HG03139 (cell line): Measurements from ENCODE around the gene CXCR6.

Source experiments
- ATAC-seq: cut with Tn5 transposase; IDR thresholded peaks from one replicate; pipeline ENCODE4 v1.9.1; 2021; ENCODE audit not compliant: unreplicated experiment

Gene CXCR6

DNA sequence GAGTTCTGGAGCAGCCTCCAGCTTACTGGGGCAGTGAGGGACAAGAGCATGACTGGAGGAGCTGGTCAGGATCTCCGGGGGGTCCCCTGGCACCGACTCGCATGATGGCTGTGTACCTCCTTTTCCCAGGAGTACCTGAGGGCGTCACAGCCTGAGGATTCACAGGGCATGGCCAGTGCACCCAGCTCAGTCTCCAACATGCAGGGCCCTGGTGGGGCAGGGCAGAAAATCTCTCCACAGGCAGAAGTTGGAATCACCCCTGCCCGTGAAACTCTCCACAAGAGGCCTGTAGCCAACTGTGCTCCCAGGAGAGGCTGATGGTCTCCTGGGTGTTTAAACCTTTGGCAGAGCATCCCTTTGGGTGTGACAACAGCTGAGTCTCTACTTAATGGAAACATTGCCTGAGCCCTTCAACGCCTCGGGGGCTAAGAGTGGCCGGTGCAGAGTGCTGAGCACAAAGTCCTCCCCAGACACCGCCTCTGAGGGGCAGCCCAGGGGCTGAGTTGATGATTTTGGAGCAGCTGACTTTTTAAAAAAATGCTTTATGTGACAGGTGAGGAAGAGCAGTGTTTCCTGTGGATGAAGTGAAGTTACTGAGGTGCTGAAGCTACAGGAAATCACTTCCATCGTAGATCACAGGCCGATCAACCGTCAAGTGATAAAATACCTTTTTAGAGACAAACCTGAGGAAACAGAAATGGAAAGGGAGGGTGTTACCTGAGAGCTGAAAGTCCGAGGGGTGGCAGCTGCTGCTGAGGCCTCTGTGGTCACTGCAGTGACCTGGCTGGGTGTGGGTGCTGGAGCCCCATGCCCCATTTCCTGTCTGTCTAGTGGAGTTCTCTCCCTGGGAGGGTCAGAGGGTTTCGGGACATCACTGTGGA is 21.9 kb upstream of the CXCR6 start:
- ATAC-seq, result no peak

DNA sequence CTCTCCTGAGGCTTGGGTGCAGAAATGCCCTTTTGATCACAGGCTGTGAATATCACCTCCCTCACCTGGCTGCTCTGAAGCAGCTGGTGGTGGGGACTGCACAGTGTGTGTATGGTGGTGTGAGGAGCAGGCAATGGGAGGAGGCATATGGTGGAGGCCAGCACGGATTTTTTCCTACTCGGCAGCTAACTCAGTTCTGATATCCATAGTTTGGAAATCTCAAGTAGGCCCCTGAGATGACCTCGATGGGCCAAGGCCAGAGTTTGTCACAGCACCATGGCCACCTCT is 21.3 kb upstream of the CXCR6 start:
- no peak for ATAC-seq

DNA sequence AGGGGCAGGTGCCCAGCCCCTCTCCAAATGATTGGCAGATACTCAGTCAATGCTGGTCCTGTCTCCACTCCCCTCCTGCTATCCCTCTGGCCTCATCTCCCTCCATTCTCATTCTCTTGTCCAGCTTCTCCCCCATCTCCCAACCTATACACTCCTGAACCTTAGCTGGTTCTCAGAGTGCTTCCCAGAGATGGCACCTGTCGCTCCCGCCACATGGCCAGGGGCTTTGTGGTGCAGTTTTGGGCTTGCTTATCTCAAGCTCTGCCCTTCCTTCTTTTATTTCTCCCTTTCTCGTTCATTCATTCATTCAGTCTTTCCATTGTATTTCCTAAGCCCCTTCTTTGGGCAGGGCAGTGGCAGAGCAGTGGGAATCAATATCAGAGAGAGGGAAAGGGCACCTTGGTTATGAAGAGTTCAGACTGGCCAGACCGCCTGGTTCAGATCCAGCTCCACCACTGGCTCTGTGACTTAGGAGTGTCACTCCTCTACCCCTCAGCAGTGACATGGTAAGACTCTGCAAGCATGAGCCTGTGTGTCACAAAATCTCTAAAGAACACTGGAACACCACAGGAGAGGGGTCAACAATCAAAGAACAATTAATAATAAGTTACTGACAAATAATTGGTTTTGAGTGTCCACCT is 20.2 kb upstream of the CXCR6 start:
- ATAC-seq, result no peak

DNA sequence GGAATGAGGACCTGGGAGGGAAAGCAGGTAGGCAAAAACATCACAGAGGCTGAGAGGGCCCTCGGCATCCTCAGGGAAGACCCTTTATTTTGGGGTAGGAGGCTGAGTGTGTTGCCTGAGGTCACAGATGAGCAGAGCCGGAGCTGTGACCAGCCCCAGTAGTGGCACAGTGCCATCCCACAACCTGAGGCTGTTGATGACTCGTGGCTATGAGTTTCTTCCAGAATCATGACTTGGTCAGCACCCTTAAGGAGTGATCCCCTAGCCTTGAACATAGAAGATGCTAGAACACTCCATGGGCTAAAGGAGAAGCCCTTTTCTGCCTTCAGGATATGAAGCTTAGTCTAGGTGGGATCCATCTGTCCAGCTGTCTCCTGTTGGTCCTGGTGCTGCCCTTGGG is 19.5 kb upstream of the CXCR6 start:
- ATAC-seq, result no peak

DNA sequence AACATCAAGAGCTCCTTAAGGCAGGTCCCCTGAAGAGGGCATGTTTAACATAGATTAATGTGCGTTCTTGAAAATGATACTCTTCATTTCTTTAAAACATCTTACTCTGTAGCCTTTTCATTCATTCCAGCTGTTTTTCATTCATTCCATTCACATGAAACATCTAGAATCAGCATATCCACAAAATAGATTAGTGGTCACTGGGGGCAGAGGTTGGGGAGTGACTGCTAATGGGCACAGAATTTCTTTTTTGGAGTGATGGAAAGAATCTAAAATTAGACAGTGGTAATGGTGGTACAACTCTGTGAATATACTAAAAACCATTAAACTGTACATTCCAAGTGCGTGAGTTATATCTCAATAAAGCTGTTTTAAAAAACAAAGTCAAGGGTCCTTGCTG is 15.4 kb upstream of the CXCR6 start:
- ATAC-seq, result no peak

DNA sequence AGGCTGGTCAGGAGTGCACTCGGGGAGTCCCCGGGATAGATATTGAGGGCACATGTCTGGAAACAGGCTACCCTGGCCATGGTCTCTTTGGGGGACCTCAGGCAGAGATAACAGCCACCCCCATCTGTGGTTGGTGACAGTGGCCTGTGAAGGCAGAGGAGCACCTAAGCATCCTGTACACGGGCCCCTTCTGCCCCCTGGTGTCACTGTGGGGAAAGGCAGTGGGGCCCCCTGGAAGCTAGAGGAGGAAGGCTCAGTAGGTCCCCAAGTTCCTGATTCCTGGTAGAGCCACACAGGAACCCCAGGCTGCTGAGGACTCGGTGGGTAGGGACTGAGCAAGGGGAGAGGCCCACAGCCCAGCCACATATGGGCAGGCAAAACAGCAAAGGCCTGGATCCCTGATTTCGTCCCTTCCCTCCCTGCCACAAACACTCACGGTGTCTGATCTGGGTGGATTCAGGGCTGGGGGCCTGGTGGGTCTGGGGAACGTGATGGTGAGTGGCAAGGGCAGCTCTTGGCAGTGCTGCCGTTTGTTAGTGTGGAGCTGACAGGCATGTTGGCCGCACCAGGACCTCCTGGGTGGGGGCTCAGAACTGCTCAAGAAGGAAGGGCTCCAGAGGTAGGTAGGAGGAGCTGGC is 14.1 kb upstream of the CXCR6 start:
- ATAC-seq, result no peak

DNA sequence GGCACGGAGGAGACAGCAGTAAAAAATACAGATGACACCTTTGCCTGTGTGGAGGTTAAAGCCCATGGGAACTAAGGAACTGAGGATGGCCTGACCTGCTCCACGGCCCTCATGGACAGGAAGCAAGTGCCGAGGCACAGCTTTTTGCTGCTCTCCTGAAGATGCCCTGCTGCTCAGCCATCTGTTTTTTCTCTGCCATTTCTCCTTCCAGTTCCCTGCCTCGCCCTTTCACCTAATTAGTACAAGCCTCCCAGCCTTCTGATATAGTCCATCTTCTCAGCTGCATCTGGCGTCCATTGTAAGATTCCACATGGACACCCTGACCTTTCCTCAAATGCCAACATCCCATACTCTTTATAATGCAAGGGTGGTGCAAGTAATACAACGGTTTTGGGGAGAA is 11.8 kb upstream of the CXCR6 start:
- no peak for ATAC-seq

DNA sequence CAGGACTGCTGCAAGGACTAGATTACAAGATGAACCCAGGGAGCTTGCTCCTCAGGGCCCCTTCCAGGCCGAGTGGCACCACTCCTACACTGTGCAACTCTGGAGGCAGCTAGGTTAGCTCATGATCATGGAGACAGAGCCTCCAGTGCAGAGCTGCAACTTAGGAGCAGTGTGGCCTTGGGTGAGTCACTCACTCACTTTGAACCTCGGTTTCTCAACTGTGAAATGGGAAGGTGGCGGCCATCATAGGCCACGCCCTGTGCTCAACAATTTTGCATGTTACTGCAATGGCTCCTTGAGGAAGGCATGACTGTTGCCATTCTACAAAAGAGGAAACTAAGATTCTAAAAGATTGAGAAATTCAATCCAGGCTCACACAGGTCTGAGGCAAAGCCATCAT is 11.2 kb upstream of the CXCR6 start:
- no peak for ATAC-seq

DNA sequence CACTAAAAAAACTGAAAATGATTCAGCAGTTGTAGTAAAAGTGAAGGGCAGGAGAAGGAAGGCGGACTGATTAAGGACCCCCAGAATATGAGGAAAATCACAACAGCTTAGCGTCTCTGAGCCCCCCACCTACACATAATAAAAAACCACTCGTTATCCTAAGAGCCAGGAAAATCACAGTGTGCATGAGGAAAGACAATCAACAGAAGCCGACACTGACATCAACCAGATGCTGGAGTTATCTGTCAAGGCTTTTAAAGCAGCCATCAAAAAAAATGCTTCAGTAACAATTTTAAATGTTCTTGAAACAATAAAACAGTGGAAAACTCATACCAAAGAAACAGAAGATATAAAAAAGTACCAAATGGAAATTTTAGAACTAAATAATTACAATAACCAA is 9.7 kb upstream of the CXCR6 start:
- no peak for ATAC-seq

DNA sequence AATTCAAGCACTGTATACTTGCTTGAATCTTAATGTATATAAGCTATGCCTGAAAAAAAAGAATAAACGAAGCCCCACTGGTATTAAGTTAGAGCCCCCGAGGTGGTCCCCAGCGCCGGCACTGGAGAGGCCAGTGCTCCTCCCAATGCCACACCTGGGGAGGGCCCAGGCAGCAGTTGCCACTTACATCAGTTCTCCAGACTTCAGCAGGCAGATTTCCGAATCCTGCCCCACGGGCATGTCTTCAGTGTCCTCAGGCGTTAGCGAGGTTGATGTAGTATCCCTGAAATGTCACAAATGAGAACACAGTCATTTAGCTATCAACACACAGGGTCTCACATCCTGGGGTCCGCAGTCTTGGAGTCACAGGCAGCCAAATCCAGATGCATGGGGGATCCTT is 7.0 kb upstream of the CXCR6 start:
- no peak for ATAC-seq

DNA sequence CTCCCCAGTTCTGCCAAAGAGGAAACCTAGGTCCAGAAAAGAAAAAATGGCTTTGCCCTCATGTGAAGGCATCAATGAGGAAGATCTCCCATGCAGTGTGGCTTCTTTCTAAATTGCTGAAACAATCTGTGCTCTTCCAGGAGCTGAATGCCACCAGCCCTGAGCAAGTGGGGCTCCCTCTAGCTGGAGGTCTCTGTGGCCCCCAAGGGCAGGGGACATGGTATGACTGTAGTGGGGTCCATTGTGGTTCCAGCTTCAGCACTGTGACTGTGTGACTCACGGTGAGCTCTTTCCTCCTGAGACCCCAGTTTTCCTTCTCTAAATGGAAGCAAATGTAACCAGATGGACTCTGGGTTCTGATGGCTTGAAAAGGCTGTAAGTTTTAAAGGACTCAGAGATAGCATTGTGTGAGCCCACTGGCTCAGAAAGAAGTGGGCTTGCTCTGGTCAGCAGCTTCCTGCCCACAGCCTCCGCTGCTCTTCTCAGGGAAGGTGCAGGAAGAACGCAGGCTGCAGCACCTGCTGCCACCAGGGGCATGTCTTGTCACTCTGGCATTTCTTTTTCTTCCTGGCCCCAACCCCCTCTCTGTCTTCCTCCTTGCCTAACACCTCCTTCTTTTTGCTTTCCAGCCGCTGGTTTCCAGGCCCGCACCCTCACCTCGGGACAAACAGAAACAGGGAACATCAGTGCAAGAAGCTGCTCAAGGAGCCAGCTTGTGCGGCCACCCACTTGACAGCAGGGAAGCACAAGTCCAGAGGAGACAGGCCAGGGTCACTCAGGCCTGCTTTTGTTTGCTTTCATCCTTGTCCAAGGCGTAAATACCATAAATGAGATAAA is 5.8 kb upstream of the CXCR6 start:
- no peak for ATAC-seq

DNA sequence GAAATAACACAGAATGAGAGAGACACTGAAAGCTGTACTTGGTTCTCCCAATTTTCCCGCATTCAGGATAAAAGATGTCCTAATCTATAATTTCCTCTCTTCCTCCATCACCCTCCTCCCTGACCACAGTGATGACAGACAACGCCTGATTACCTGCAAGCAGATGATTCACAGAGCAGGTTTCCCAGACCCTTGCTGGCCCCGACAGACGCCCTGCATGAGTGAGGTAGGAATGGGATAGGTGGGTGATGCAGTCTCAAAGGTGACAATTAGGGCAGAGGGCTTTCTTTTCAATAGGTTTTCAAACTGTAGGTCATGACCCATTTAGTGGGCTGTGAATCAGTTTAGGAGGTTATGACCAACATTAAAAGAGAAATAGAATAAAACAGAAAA is 5.2 kb upstream of the CXCR6 start:
- ATAC-seq, result no peak

DNA sequence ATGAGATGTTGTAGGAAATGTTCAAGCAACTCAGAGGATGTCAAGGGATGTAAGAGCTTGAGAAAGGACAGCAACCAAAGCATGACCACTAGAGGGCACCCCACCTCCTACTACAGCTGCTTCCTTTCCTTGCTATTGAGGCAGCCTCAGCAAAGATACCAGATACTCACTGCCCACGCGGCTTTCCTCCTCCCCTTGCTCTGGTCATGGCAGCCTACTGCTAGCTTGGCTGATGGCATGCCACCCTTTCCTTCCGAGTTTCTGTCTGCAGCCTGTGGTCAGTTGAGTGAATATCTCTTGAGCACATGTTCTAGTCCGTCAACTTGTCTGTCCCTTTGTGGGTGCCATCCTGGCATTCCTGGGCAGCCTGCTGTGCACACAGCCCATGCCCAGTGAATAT is 4.4 kb upstream of the CXCR6 start:
- ATAC-seq, result no peak

DNA sequence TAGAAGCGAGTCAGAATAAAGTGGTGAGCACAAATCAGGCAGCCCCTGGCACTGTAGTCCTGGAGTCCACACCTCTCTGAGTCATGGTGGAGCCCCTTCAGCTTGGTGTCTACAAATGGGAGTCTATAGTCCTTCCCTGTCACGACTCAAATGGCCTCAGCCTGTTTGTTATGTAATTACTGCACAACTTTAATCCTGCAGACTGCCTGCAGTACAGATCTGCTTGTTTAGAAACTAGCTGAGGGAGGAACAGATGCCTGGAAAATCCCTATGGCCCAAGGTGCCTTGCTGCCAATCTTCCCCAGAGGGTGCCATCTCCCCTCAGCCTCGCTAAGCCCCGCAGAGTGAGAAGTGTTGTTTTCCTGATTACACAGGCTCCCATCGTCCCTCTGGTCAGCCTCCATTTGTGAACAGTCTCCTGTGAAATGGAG is 3.9 kb upstream of the CXCR6 start:
- ATAC-seq, result no peak

DNA sequence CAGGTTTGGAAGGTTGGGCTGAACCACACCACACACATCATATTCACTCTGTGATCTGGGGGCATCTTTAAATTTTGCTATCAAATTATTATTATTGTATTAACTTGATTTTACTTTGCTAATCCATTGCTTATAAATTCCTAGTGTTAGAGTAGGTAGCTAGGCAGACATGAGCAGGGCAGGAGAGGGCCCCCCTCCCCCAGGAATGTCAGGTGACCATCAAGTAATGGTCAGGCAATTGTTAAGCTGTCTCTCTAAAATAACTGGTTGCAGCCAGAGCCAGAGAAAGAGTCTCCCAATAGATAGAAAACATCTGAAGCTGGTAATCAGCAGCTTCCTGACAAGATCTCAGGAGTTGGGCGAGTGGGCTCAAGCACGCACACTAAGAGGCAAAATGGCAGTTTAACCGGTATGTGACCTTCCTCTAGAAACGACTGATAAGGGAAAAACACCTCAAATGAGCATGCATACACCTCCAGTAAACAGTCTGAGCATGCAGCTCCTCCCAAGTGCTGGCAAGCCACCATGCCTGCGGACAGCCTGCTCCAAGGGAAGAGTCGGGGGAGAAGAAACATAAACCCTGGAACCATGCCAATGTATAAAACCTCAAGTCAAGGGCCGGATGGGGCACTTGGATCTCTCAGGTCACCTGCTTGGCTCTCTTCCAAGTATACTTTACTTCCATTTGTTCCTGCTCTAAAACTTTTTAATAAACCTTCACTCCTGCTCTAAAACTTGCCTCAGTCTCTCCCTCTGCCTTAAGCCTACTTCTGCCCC is 3.1 kb upstream of the CXCR6 start:
- no peak for ATAC-seq

DNA sequence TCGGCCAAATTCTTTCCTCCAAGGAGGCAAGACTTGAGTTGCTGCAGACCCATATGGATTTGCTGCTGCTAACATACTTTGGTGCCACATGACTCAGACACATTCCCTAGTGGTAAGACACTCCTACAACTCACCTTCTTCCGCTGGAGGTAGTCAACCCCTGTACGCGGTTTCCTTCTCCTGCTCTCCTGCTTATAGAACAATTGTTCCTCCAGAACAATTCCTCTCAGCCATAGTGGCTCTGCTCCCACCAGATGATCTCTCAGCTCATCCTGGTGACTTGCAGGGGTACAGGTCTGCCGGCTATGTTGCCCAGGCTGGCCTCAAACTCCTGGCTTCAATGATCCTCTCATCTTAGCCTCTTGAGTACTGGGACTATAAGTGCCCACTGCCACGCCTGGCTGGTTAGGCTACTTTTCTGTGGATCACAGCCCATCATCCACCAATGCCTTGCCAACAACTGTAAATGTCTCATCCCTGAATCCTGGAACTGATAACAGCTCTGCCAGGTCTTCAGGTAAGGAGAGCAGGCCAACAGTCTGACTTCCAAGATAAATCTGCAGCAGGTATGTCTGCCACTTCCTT is 2.4 kb upstream of the CXCR6 start:
- ATAC-seq, result no peak

DNA sequence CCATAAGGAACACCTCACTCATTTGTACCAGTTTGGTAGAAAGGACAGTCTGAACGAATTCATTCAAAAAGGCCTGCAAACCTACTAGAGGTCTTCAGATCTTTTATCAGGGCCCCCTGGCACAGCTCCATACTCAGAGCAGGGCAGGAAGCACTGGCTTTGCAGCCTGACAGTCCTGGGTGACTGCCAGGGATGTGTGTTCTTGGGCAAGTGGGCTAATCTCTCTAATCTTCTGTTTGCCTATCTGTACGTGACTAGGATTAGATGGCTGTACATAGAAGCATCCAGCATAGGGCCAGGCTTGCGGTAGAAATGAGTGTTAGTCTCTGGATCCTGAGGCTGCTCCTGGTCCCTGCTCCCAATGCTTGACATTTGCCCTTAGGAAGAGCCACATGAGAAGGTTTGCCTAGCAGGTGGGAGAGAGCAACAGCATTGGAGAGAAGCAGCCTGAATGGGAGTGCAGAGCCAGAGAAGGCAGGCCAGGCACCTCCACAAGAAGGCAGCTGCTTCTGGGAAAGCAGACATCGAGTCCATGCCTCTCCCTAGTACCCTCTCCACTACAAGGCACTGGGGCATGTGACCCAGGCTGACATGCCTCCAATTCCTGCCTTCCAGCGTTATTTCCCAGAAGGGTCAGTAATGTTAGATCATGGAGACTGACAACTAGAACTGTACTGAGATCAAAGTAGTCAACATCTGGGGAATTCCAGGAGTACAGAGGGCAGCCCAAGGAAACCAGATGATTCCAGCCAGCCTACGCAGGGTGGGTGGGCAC is 1.0 kb upstream of the CXCR6 start:
- ATAC-seq, result no peak

DNA sequence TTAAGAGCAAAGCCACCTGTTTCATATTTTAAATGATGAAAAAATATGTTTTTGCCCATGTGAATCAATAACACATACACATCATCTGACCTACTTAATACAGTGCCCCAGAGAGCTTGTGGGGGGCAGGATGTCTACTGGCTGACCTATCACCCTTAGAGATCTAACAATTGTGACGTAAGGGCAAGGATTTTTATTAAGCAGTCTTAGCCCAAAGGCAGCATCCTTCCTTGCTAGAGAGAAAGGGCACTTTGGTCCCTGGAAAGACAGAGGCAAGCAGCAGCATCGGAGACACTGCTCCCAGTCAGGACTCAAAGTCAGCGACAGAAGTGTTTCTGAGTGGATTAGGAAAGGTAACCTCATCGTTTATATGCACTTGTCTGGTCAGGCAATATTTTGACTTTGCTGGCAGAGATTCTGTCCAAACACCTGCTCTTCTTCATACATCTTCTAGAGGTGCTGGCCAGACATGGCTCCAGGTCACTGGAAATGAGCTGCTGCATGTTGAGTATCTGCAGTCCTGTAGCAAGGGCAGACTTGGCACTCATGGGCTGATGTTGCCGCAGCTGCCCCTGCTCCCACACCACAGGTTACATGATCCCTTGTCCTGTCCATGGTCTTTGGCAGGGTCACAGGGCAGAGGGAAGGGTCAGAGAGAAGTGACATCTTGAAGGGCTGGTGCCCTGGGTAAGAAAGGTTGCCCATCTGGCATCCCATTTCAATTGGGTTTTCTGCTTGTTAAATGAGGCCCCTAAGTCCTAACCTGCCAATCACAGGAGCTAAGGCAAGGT is 1.8 kb downstream of the CXCR6 start:
- ATAC-seq, result no peak

DNA sequence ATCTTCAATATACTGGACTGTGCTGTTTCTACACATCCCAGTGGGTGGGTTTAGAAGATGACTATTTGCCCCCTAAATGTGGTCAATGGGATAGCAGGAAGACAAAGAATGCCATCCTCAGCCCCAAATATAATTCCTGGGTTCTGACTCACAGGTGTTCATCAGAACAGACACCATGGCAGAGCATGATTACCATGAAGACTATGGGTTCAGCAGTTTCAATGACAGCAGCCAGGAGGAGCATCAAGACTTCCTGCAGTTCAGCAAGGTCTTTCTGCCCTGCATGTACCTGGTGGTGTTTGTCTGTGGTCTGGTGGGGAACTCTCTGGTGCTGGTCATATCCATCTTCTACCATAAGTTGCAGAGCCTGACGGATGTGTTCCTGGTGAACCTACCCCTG is 3.0 kb downstream of the CXCR6 start:
- ATAC-seq, result no peak
